Liver (tissue), 3 donors: Measurements from ENCODE around the gene OLFML1.

Experiments used
- CTCF ChIP-seq: fragments of 150-350 bp; IDR thresholded peaks from 2 replicates; pipeline ENCODE4 v1.5.1; 2017; ENCODE audit warnings: improper control_type of control experiment, low read depth, low read length; ENCODE audit not compliant: missing input control
- GABPA ChIP-seq, 2 donors: IDR thresholded peaks in 1 of 2; conservative IDR thresholded peaks in 1 of 2; 2 replicates each; pipeline ENCODE4 v1.6.1; 2016; ENCODE audit warnings: antibody characterized with exemption in 2 of 2, mild to moderate bottlenecking in 1 of 2, moderate library complexity in 1 of 2
- RAD21 ChIP-seq, 2 donors: IDR thresholded peaks; 2 replicates each; pipeline ENCODE4 v1.6.1; 2016; ENCODE audit warnings: antibody characterized with exemption in 2 of 2, mild to moderate bottlenecking in 2 of 2
- SP1 ChIP-seq: IDR thresholded peaks from 2 replicates; pipeline ENCODE4 v1.6.1; 2018; ENCODE audit warnings: antibody characterized with exemption, mild to moderate bottlenecking
- donor health status: healthy.
- donor health status: healthy.

GRCh38 chr11:7494086-7494745 lies 8.9 kb downstream of the OLFML1 start:
- no peak for TF ChIP-seq CTCF
- TF ChIP-seq GABPA (IDR thresholded peaks at IDR 0.05 in 1 of 2, conservative IDR thresholded peaks at IDR 0.05 in 1 of 2) = no peak
- no peak for TF ChIP-seq RAD21 (IDR thresholded peaks at IDR 0.05)
- TF ChIP-seq SP1 = no peak
